GM23248 (cell line): ENCODE measurements around the gene ATXN7L2. TPM values are rescaled to one million over a fixed set of nuclear protein-coding genes. Genes with fewer than 3 reads are reported as not detected.
"Not testable (repeated sequence)": the region's sequence is repeated elsewhere in the genome, so short reads cannot be mapped to it uniquely, and the experiment has no call there.

Source experiments
- DNase-seq: peaks from one replicate; pipeline ENCODE4 v3.0.0-alpha.2; 2015
- H2AFZ ChIP-seq: fragments of 200-600 bp; sonication (generic); 2 replicates; pipeline ENCODE4 v1.6.1; 2016; ENCODE audit warnings: antibody characterized with exemption
- H3F3A ChIP-seq: fragments of 200-600 bp; sonication (generic); 2 replicates; pipeline ENCODE4 v1.6.1; 2016; ENCODE audit warnings: mild to moderate bottlenecking, antibody characterized with exemption, mixed run types; ENCODE audit not compliant: insufficient read depth
- H3K27ac ChIP-seq: fragments of 200-600 bp; sonication (generic); 2 replicates; pipeline ENCODE4 v1.5.1; 2016; ENCODE audit warnings: mild to moderate bottlenecking
- H3K27me3 ChIP-seq: fragments of 200-600 bp; sonication (generic); replicated peaks from 2 replicates; pipeline ENCODE4 v1.6.1; 2016; ENCODE audit warnings: mild to moderate bottlenecking; ENCODE audit not compliant: insufficient read depth
- H3K36me3 ChIP-seq: fragments of 200-600 bp; sonication (generic); 2 replicates; pipeline ENCODE4 v1.6.1; 2016; ENCODE audit warnings: low read depth, mild to moderate bottlenecking
- H3K4me1 ChIP-seq: fragments of 200-600 bp; sonication (generic); 2 replicates; pipeline ENCODE4 v1.6.1; 2016; ENCODE audit warnings: mild to moderate bottlenecking; ENCODE audit not compliant: insufficient read depth
- H3K4me2 ChIP-seq: fragments of 200-600 bp; sonication (generic); one replicate; pipeline ENCODE4 v1.6.1; 2016; ENCODE audit warnings: mild to moderate bottlenecking; ENCODE audit not compliant: unreplicated experiment
- H3K4me3 ChIP-seq: fragments of 200-600 bp; sonication (generic); 2 replicates; pipeline ENCODE4 v1.5.1; 2016; ENCODE audit warnings: mild to moderate bottlenecking
- H3K79me2 ChIP-seq: fragments of 200-600 bp; sonication (generic); 2 replicates; pipeline ENCODE4 v1.6.1; 2016; ENCODE audit warnings: mild to moderate bottlenecking; ENCODE audit not compliant: insufficient read depth
- H3K9ac ChIP-seq: fragments of 200-600 bp; sonication (generic); 2 replicates; pipeline ENCODE4 v1.6.1; 2016; ENCODE audit warnings: mild to moderate bottlenecking
- H3K9me2 ChIP-seq: fragments of 200-600 bp; sonication (generic); 2 replicates; pipeline ENCODE4 v1.6.1; 2016; ENCODE audit warnings: mixed run types, mild to moderate bottlenecking, moderate library complexity; ENCODE audit not compliant: insufficient read depth
- H3K9me3 ChIP-seq: fragments of 200-600 bp; sonication (generic); one replicate; pipeline ENCODE4 v1.6.1; 2017; ENCODE audit warnings: low read depth
- H4K20me1 ChIP-seq: fragments of 200-600 bp; sonication (generic); 2 replicates; pipeline ENCODE4 v1.6.0; 2016; ENCODE audit not compliant: insufficient read depth
- EZH2 ChIP-seq: fragments of 200-600 bp; sonication (generic); IDR thresholded peaks from 2 replicates; pipeline ENCODE4 v1.6.1; 2018; ENCODE audit warnings: antibody characterized with exemption, mild to moderate bottlenecking; ENCODE audit not compliant: insufficient read depth, poor library complexity, severe bottlenecking
- EZH2phosphoT487 ChIP-seq: fragments of 200-600 bp; sonication (generic); IDR thresholded peaks from 2 replicates; pipeline ENCODE4 v1.6.1; 2018; ENCODE audit warnings: antibody characterized with exemption, moderate library complexity, mild to moderate bottlenecking, low read depth; ENCODE audit not compliant: insufficient read depth
- whole genome bisulfite sequencing, 2 experiments: methylation state at CpG; one replicate each; pipeline ENCODE4 v1.1.6; 2015 to 2017; ENCODE audit warnings: low lambda C conversion rate in 2 of 2, low coverage in 1 of 2; ENCODE audit errors: missing lambda C conversion rate in 2 of 2; 5-methylcytosine and 5-hydroxymethylcytosine counted together
- in situ Hi-C: fragments of 300-500 bp; cut with MboI; formaldehyde crosslinking; loops from 2 replicates; pipeline ENCODE4 v1.15.0; 2020
- polyA plus RNA-seq: library from polyadenylated mRNA; unstranded; fragments of >200 nt; fragmentation: Nextera tagmentation; extraction: Ambion mirVana; gene quantifications from 2 replicates; pipeline ENCODE4 v1.2.1, GENCODE V29; 2016
- total RNA-seq: library from RNA; depleted of rRNA; stranded (reverse); fragments of >200 nt; shearing (Covaris generic); gene quantifications from 2 replicates; pipeline ENCODE4 v1.2.3, GENCODE V29; 2014

Gene ATXN7L2
- total and polyA plus RNA-seq, 2 experiments from 2014 or later = 2.1 to 3.3 TPM

DNA sequence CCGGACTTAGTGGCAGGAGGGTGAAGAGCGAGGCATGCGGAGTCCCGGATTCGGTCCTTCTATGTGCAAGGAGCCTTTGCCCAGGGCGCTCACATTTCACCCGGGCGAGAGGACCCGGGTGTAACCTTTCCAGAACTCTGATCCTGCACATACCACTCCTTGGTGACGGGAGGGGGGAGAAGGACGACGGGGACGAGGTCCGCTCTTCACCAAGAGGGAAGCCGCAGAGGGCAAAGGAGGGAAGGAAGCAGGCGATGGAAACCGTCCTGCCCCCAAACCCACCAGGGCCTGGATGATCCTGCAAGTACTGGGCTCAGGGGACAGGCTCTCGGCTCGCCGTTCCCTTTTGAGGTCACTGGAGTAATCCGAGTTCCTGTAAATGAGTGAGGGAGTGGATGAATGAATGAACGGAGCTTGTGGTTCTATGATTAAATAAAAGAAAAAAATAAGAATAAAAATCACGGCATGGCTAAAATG is 16.4 kb upstream of the ATXN7L2 start:
- H3K27me3 ChIP-seq = peaks cover 80% of the 10 kb centered on the region

DNA sequence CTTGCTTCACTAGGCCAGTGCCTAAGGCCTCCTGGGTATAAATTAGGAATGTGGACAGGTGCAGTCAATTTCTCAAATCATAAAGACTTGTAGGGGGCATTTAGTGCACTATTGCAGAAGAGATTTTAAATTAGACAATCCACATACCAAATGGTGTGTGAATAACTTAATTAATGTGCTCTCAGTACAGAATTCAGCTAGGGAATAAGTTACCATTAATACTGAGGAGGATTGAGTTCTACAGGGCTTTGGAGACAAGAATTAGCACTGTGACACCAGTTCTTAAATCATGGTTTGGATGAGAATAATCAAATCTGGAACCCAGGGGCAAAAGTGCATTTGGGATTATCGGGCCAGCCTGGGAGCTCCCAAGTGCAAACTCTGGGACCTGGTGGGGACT is 15.6 kb upstream of the ATXN7L2 start:
- TF ChIP-seq EZH2 = no peak
- no peak for TF ChIP-seq EZH2phosphoT487
- Histone ChIP-seq H3K9me2 (no peaks in the 10 kb centered on the region), H3K9ac (no peak overlapping the region), H4K20me1 (no peaks in the 10 kb centered on the region), H3K4me2 (no peak overlapping the region), H3K4me3 (no peak overlapping the region), H3K9me3 (no peaks in the 10 kb centered on the region), H3K79me2 (no peaks in the 10 kb centered on the region), H3K27me3 (peaks cover 73% of the 10 kb centered on the region), H3F3A (no peaks in the 10 kb centered on the region), H3K27ac (no peak overlapping the region), H3K36me3 (no peaks in the 10 kb centered on the region), H2AFZ (no peak overlapping the region), H3K4me1 (no peaks in the 10 kb centered on the region)
- in situ Hi-C loops = no loop called here
- WGBS, 2 experiments = 37 to 47% methylated on average over 1 of the region's 1 CpG
- DNase-seq = no peak

More for the DNA sequence above, 16.4 kb upstream of the ATXN7L2 start:
- H2AFZ ChIP-seq = no peak overlapping the region
- no peaks in the 10 kb centered on the region for H4K20me1 ChIP-seq
- no peak for DNase-seq
- H3K9ac ChIP-seq = no peak overlapping the region
- H3K9me2 ChIP-seq = no peaks in the 10 kb centered on the region
- no peaks in the 10 kb centered on the region for H3K9me3 ChIP-seq
- in situ Hi-C loops = no loop called here
- H3K27ac ChIP-seq = no peak overlapping the region
- no peaks in the 10 kb centered on the region for H3K4me1 ChIP-seq
- no peaks in the 10 kb centered on the region for H3K36me3 ChIP-seq
- no peak overlapping the region for H3K4me3 ChIP-seq
- H3K79me2 ChIP-seq = no peaks in the 10 kb centered on the region
- 47 to 65% methylated on average over 10 to 22 of the region's 23 CpGs for WGBS, 2 experiments
- H3F3A ChIP-seq = no peaks in the 10 kb centered on the region
- TF ChIP-seq EZH2phosphoT487 (no peak), EZH2 (no peak)
- no peak overlapping the region for H3K4me2 ChIP-seq

DNA sequence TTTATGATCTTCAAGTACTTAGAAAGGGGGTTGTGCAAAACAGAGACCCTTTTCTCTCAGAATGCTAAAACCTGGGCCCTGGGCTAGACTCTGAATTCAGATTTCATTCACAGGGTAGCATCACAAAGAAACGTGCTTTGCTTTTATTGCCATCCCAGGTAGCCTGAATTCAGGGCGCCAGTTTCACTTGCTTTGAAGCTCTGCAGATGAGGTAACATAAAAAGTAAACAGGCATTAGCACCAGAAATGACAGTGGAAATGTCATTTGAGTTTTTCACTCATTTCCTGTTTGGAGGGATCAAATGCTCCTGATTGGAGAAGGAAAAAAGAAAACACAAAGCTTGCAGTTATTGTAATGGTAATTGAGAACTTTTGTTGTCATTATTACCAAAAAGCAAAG is 14.8 kb upstream of the ATXN7L2 start:
- WGBS, 2 experiments = 6 to 7% methylated on average over 2 of the region's 2 CpGs
- no peak for TF ChIP-seq EZH2
- no peak for TF ChIP-seq EZH2phosphoT487
- peaks cover 71% of the 10 kb centered on the region for H3K27me3 ChIP-seq

DNA sequence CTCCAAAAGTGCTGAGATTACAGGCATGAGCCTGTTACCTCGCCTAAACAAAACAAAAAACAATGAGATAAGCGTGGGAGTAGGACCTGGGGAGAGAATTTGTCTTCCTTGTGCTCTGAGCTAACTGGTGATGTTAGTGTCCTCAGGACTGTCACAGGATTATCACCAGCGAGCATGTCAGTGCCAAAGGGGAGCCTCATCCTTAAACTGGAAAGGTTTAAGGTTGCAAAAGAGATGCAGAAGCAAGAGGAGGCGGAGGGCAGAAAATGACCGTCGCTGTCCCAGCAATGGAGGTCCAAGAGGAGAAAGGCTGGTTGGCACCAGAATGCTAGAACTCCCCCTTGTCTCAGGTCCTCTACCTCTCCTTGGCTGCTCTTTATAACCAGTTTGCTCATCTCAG is 13.5 kb upstream of the ATXN7L2 start:
- H3K36me3 ChIP-seq = no peaks in the 10 kb centered on the region
- in situ Hi-C loops = no loop called here
- H4K20me1 ChIP-seq = no peaks in the 10 kb centered on the region
- H3K9me2 ChIP-seq = no peaks in the 10 kb centered on the region
- H3K27me3 ChIP-seq = peaks cover 57% of the 10 kb centered on the region
- TF ChIP-seq EZH2phosphoT487 (no peak), EZH2 (no peak)
- no peaks in the 10 kb centered on the region for H3K4me1 ChIP-seq
- H3F3A ChIP-seq = no peaks in the 10 kb centered on the region
- no peak for DNase-seq
- no peaks in the 10 kb centered on the region for H3K9me3 ChIP-seq
- no peak overlapping the region for H3K4me3 ChIP-seq
- no peak overlapping the region for H3K4me2 ChIP-seq
- H3K9ac ChIP-seq = no peak overlapping the region
- H3K79me2 ChIP-seq = no peaks in the 10 kb centered on the region
- WGBS, 2 experiments = 54 to 64% methylated on average over 6 of the region's 6 CpGs
- H2AFZ ChIP-seq = no peak overlapping the region
- no peak overlapping the region for H3K27ac ChIP-seq

More for the DNA sequence above, 14.8 kb upstream of the ATXN7L2 start:
- DNase-seq = no peak
- Histone ChIP-seq H3K9ac (no peak overlapping the region), H3K4me1 (no peaks in the 10 kb centered on the region), H3K4me3 (no peak overlapping the region), H3K9me3 (no peaks in the 10 kb centered on the region), H3K36me3 (no peaks in the 10 kb centered on the region), H3K4me2 (no peak overlapping the region), H3F3A (no peaks in the 10 kb centered on the region), H3K27ac (no peak overlapping the region), H2AFZ (no peak overlapping the region), H3K9me2 (no peaks in the 10 kb centered on the region), H3K79me2 (no peaks in the 10 kb centered on the region), H4K20me1 (no peaks in the 10 kb centered on the region)
- in situ Hi-C loops = no loop called here

DNA sequence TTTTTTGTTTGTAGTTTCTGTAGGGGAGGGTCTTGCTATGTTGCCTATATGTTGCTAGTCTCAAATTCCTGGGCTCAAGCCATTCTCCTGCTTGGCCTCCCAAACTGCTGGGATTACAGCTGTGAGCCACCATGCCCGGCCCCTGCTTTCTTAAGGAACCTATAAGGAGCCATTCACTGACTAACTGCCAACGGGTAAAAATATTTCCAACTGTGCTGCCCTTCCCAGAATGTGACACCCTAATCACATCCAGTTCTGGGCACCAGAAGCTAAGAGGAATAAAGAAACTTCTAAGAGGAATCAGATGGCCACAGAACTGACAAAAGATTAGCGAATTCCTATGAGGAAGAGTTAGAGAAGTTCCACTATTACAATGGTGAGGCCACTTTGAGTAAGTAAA is 10.9 kb upstream of the ATXN7L2 start:
- H3K9ac ChIP-seq = no peak overlapping the region
- no peaks in the 10 kb centered on the region for H3F3A ChIP-seq
- H3K9me2 ChIP-seq = no peaks in the 10 kb centered on the region
- DNase-seq = no peak
- in situ Hi-C loops = no loop called here
- H3K4me2 ChIP-seq = no peak overlapping the region
- no peak overlapping the region for H2AFZ ChIP-seq
- H4K20me1 ChIP-seq = no peaks in the 10 kb centered on the region
- H3K9me3 ChIP-seq = no peaks in the 10 kb centered on the region
- no peak overlapping the region for H3K4me3 ChIP-seq
- no peak overlapping the region for H3K27ac ChIP-seq
- peaks cover 43% of the 10 kb centered on the region for H3K27me3 ChIP-seq
- H3K79me2 ChIP-seq = no peaks in the 10 kb centered on the region
- H3K4me1 ChIP-seq = no peaks in the 10 kb centered on the region
- 20 to 30% methylated on average over 3 of the region's 3 CpGs for WGBS, 2 experiments
- TF ChIP-seq EZH2phosphoT487 = no peak
- TF ChIP-seq EZH2 = no peak
- no peaks in the 10 kb centered on the region for H3K36me3 ChIP-seq

DNA sequence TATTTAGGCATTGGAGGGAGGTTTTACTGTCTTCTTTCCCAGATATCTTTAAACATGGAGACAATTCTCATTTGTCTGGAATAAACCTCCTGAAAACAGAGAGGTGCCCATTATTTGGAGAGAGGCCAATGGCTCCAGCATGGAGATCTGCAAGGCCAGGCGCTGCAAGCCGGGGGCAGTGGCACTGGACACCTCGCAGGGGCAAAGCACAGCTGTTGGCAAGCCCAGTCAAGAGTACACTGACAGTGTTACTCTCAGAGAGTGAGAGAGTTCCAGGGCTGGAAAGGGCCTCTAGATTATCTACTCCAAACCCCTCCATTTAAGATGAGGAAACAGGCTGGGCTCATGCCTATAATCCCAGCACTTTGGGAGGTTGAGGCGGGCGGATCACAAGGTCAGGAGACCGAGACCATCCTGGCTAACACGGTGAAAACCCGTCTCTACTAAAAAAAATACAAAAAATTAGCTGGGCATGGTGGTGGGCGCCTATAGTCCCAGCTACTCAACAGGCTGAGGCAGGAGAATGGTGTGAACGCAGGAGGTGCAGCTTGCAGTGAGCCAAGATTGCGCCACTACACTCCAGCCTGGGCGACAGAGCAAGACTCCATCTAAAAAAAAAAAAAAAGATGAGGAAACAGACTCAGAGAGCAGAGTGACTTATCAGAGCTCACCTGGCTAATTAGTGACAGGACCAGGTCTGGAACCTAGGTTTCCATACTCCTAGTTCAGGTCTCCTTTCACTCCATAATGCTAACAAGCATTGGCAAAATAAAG is 10.2 kb upstream of the ATXN7L2 start:
- H3K9ac ChIP-seq, H3K4me3 ChIP-seq, H3K27ac ChIP-seq, DNase-seq, H3K9me2 ChIP-seq, in situ Hi-C loops, H2AFZ ChIP-seq, H3K4me1 ChIP-seq, H3F3A ChIP-seq, H4K20me1 ChIP-seq, H3K9me3 ChIP-seq, H3K4me2 ChIP-seq, H3K36me3 ChIP-seq, H3K79me2 ChIP-seq: not testable (repeated sequence)
- H3K27me3 ChIP-seq = peaks cover 36% of the 10 kb centered on the region
- WGBS, 2 experiments = 57 to 63% methylated on average over 10 to 12 of the region's 12 CpGs
